B cell (primary cell): Measurements from ENCODE around the gene REM1. TPM values are rescaled to one million over a fixed set of nuclear protein-coding genes. Genes with fewer than 3 reads are reported as not detected.

ENCODE experiments used
- ATAC-seq: fragments of 200-7000 bp; cut with Tn5 transposase; one replicate; pipeline ENCODE4 v1.10.0; 2021; ENCODE audit warnings: low read depth, mild to moderate bottlenecking, moderate number of reproducible peaks, moderate library complexity
- CTCF ChIA-PET: fragments of 350-600 bp; sonication (Branson Sonifier 250); formaldehyde crosslinking; loops from one replicate; lab custom pipeline; 2021; ENCODE audit warnings: antibody characterized with exemption, inconsistent platforms; lab: Charles Lee
- POLR2A ChIA-PET: fragments of 350-600 bp; sonication (Branson Sonifier 250); formaldehyde crosslinking; loops from one replicate; lab custom pipeline; 2021; ENCODE audit warnings: antibody characterized with exemption; lab: Charles Lee
- DNase-seq: peaks from one replicate; pipeline ENCODE4 v3.0.0; 2013
- H2AFZ ChIP-seq: 2 replicates; pipeline ENCODE4 v1.6.1; 2012; ENCODE audit warnings: mild to moderate bottlenecking, low read depth, low read length; ENCODE audit not compliant: insufficient read depth, poor library complexity, severe bottlenecking
- H3K27ac ChIP-seq, 2 donors: 1 replicate in 1 of 2; 2 replicates in 1 of 2; pipeline ENCODE4 v1.5.1; 2012 to 2013; ENCODE audit warnings: low read length in 2 of 2, mild to moderate bottlenecking in 2 of 2, moderate library complexity in 1 of 2
- H3K27me3 ChIP-seq, 4 experiments: fragments of 200-600 bp in 1 of 4; sonication (generic) in 1 of 4; replicated peaks in 1 of 4; 1 replicate in 2 of 4; 2 replicates in 2 of 4; pipeline versions ENCODE4 v1.6.1 to v1.7.0; 2013 to 2016; ENCODE audit warnings: low read length in 3 of 4, mild to moderate bottlenecking in 2 of 4, mixed read lengths in 1 of 4, moderate library complexity in 1 of 4; ENCODE audit not compliant: insufficient read depth in 4 of 4, control insufficient read depth in 3 of 4; ENCODE audit errors: control extremely low read depth in 1 of 4
- H3K36me3 ChIP-seq, 2 experiments: replicated peaks in 1 of 2; 1 replicate in 1 of 2; 2 replicates in 1 of 2; pipeline versions ENCODE4 v1.6.1 to v1.7.1; 2013; ENCODE audit warnings: low read length in 1 of 2; ENCODE audit not compliant: insufficient read depth in 2 of 2, control insufficient read depth in 1 of 2; ENCODE audit errors: control extremely low read depth in 1 of 2, extremely low read depth in 1 of 2
- H3K4me1 ChIP-seq, 2 donors: fragments of 200-600 bp in 1 of 2; sonication (generic) in 1 of 2; 1 replicate in 1 of 2; 2 replicates in 1 of 2; pipeline versions ENCODE4 v1.5.1 to v1.6.1; 2013 to 2017; ENCODE audit warnings: low read length in 2 of 2; ENCODE audit not compliant: control insufficient read depth in 2 of 2, insufficient read depth in 2 of 2
- H3K4me2 ChIP-seq: replicated peaks from 2 replicates; pipeline ENCODE3; 2012; ENCODE audit warnings: mild to moderate bottlenecking, low read depth, low read length; ENCODE audit not compliant: poor library complexity, severe bottlenecking
- H3K4me3 ChIP-seq, 5 experiments: fragments of 200-600 bp in 1 of 5; sonication (generic) in 1 of 5; 1 replicate in 3 of 5; 2 replicates in 2 of 5; pipeline versions ENCODE4 v1.5.1 to v1.7.0; 2011 to 2016; ENCODE audit warnings: low read length in 4 of 5, mild to moderate bottlenecking in 4 of 5, low read depth in 2 of 5, control low read depth in 1 of 5, moderate library complexity in 1 of 5; ENCODE audit not compliant: insufficient read depth in 1 of 5; ENCODE audit errors: control extremely low read depth in 1 of 5, extremely low read depth in 1 of 5
- H3K79me2 ChIP-seq: fragments of 200-600 bp; sonication (generic); one replicate; pipeline ENCODE4 v1.6.0; 2016; ENCODE audit warnings: low read length; ENCODE audit not compliant: control insufficient read depth, insufficient read depth
- H3K9ac ChIP-seq: fragments of 200-600 bp; sonication (generic); 2 replicates; pipeline ENCODE4 v1.6.1; 2017; ENCODE audit warnings: mild to moderate bottlenecking, low read length, moderate library complexity
- H3K9me3 ChIP-seq, 3 donors: one replicate each; pipeline versions ENCODE4 v1.6.1 to v1.7.1; 2013; ENCODE audit warnings: low read length in 2 of 3; ENCODE audit not compliant: control insufficient read depth in 2 of 3, insufficient read depth in 1 of 3; ENCODE audit errors: control extremely low read depth in 1 of 3
- H4K20me1 ChIP-seq: 2 replicates; pipeline ENCODE4 v1.6.0; 2012; ENCODE audit warnings: mild to moderate bottlenecking, low read length; ENCODE audit not compliant: insufficient read depth, control insufficient read depth, poor library complexity, severe bottlenecking
- H3K27ac Mint-ChIP-seq: one replicate; pipeline ENCODE4 v1.8.0; 2021; ENCODE audit warnings: mixed read lengths
- H3K27me3 Mint-ChIP-seq: one replicate; pipeline ENCODE4 v1.8.0; 2021; ENCODE audit warnings: mixed read lengths
- H3K4me1 Mint-ChIP-seq: one replicate; pipeline ENCODE4 v1.8.0; 2021; ENCODE audit warnings: mixed read lengths
- H3K4me3 Mint-ChIP-seq: one replicate; pipeline ENCODE4 v1.8.0; 2021; ENCODE audit warnings: mixed read lengths
- H3K9me3 Mint-ChIP-seq: one replicate; pipeline ENCODE4 v1.8.0; 2022; ENCODE audit warnings: mixed read lengths; ENCODE audit not compliant: insufficient read depth
- CTCF ChIP-seq: fragments of 200-600 bp; IDR thresholded peaks from one replicate; pipeline ENCODE4 v1.8.0; 2022; ENCODE audit warnings: antibody characterized with exemption, mild to moderate bottlenecking
- EZH2 ChIP-seq: IDR thresholded peaks from 2 replicates; pipeline ENCODE4 v1.6.1; 2012; ENCODE audit warnings: borderline replicate concordance, low read depth, mild to moderate bottlenecking, moderate library complexity, low read length; ENCODE audit not compliant: insufficient read depth, poor library complexity, severe bottlenecking
- WGBS: methylation state at CpG from one replicate; pipeline ENCODE4 v1.1.5; 2013; ENCODE audit warnings: missing lambda C conversion rate; ENCODE audit not compliant: insufficient coverage; 5-methylcytosine and 5-hydroxymethylcytosine counted together
- intact Hi-C: fragments of 100-400 bp; cut with micrococcal nuclease; formaldehyde crosslinking; loops from one replicate; pipeline ENCODE4 v1.10.0; 2022
- polyA minus RNA-seq: library from RNA; depleted of rRNA, polyadenylated mRNA; stranded (reverse); fragments of >200 nt; gene quantifications from 2 replicates; pipeline ENCODE4 v1.2.3, GENCODE V29; 2012
- polyA plus RNA-seq: library from polyadenylated mRNA; depleted of rRNA; stranded (reverse); fragments of >200 nt; gene quantifications from 2 replicates; pipeline ENCODE4 v1.2.3, GENCODE V29; 2012
- total RNA-seq, 2 donors: library from RNA; stranded (reverse); fragments of 120-200 nt in 1 of 2; gene quantifications; 1 replicate in 1 of 2; 2 replicates in 1 of 2; pipeline versions ENCODE4 v1.2.3 to v1.2.4, GENCODE V29; 2013 to 2022

REM1 gene
- total RNA-seq (not detected in 2 replicates), polyA plus RNA-seq (not detected in 2 replicates), polyA minus RNA-seq (not detected in 2 replicates)
- 0.16 TPM for total RNA-seq (2013)

GRCh38 chr20:31474758-31475427 is at the start of gene REM1, which contains the start of gene DEFB124:
Gene REM1 (plus strand): TSS chr20:31475288. CDS start chr20:31476446, 1,158 bp downstream.
Gene DEFB124 (minus strand): TSS chr20:31475127. CDS start chr20:31473013, 2,114 bp downstream.
- DNase-seq (no peak), ATAC-seq (no peak)
- Mint-ChIP-seq H3K9me3 (no peaks in the 10 kb centered on the region), H3K4me3 (peak within 1 kb of the TSS; percentile 59), H3K4me1 (peaks cover 24% of the 10 kb centered on the region), H3K27ac (no peak within 1 kb of the TSS), H3K27me3 (peaks cover 48% of the 10 kb centered on the region)
- ChIA-PET CTCF (interaction anchor here (1.5 to 3.5 kb wide), 2 partner anchors 14 to 28 kb away, joined by 4 to 14 read pairs; no protein-coding TSS in a partner anchor), POLR2A (no interaction called here)
- H3K36me3 ChIP-seq = no peaks in the 10 kb centered on the region
- no peak within 1 kb of the TSS for H3K27ac ChIP-seq
- peak within 1 kb of the TSS; percentile 56 for H2AFZ ChIP-seq
- H3K79me2 ChIP-seq = no peaks in the 10 kb centered on the region
- peaks cover 23 to 24% of the 10 kb centered on the region in 2 donors for H3K4me1 ChIP-seq
- peak within 1 kb of the TSS; percentile 60 for H3K4me2 ChIP-seq
- intact Hi-C loops = no loop called here
- no peaks in the 10 kb centered on the region for H4K20me1 ChIP-seq
- H3K9ac ChIP-seq = no peak within 1 kb of the TSS
- H3K27me3 ChIP-seq = peaks cover 0 to 35% (median 11%) of the 10 kb centered on the region in 4 experiments
- H3K9me3 ChIP-seq = peaks cover 0 to 5% (median 0%) of the 10 kb centered on the region in 3 donors
- H3K4me3 ChIP-seq = peak within 1 kb of the TSS in 1 of 5 experiments; percentile 7
- WGBS = 7% methylated on average over 28 of the region's 33 CpGs
- TF ChIP-seq CTCF (no peak), EZH2 (no peak)

DNA sequence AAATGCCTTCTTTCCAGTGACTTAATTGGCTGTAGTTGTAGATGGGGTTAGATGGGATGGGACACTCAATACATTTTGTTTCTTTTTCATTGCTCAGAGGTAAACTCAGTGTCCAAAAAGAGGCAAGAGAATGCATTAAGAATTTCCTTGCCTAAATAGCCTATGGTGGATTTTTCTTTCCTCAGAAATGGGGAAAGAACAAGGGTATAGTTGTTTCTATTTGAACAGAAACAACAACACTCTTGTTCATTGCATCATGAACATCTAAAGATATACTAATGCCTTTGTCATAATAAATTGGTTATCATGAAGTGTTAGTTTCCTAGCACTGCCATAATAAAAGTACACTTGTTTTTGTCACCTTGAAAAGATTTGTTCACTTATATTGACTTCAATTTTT is 49.3 kb upstream of the REM1 start:
- H3K4me3 ChIP-seq = no peak overlapping the region
- H3K4me1 ChIP-seq = no peaks in the 10 kb centered on the region
- POLR2A ChIA-PET = no interaction called here
- Mint-ChIP-seq H3K27ac (no peak overlapping the region), H3K27me3 (peaks cover 6% of the 10 kb centered on the region), H3K4me3 (no peak overlapping the region), H3K4me1 (no peaks in the 10 kb centered on the region), H3K9me3 (no peaks in the 10 kb centered on the region)
- no peak for DNase-seq
- peaks cover 0 to 3% (median 0%) of the 10 kb centered on the region in 4 experiments for H3K27me3 ChIP-seq
- TF ChIP-seq EZH2 (no peak), CTCF (no peak)
- CTCF ChIA-PET = no interaction called here
- no peaks in the 10 kb centered on the region for H4K20me1 ChIP-seq
- intact Hi-C loops = no loop called here
- no peak overlapping the region for H3K4me2 ChIP-seq
- H3K79me2 ChIP-seq = no peaks in the 10 kb centered on the region
- H2AFZ ChIP-seq = no peak overlapping the region
- no peak overlapping the region for H3K27ac ChIP-seq
- H3K9ac ChIP-seq = no peak overlapping the region
- no peaks in the 10 kb centered on the region for H3K9me3 ChIP-seq
- no peak for ATAC-seq
- H3K36me3 ChIP-seq = no peaks in the 10 kb centered on the region
